ENCODE measurements around the gene CFAP97. TPM values are rescaled to one million over a fixed set of nuclear protein-coding genes. Genes with fewer than 3 reads are reported as not detected.

The CFAP97 gene
- total RNA-seq, 1 donor, result 74.3 TPM

- no peak for DNase-seq (ENCODE audit: low read depth)
- peak; percentile 41 for TF ChIP-seq CTCF (IDR thresholded peaks at IDR 0.05; ENCODE audit: insufficient read depth, low read length)
- H3K4me3 ChIP-seq (ENCODE audit: low read depth, low read length), result no peak overlapping the region
Observed at GRCh38 chr4:185224597-185224996, 20.8 kb upstream of the CFAP97 start.

- DNase-seq (ENCODE audit: low read depth), result peak; percentile 79
- TF ChIP-seq CTCF (IDR thresholded peaks at IDR 0.05; ENCODE audit: insufficient read depth, low read length), result no peak
- no peak overlapping the region for H3K4me3 ChIP-seq (ENCODE audit: low read depth, low read length)
Observed at GRCh38 chr4:185222598-185222997, 18.8 kb upstream of the CFAP97 start.

- H3K4me3 ChIP-seq (ENCODE audit: low read depth, low read length), result no peak overlapping the region
- no peak for TF ChIP-seq CTCF (IDR thresholded peaks at IDR 0.05; ENCODE audit: insufficient read depth, low read length)
- DNase-seq (ENCODE audit: low read depth), result no peak
Observed at GRCh38 chr4:185221912-185222311, 18.1 kb upstream of the CFAP97 start.

- no peak for TF ChIP-seq CTCF (IDR thresholded peaks at IDR 0.05; ENCODE audit: insufficient read depth, low read length)
- H3K4me3 ChIP-seq (ENCODE audit: low read depth, low read length), result no peak overlapping the region
- DNase-seq (ENCODE audit: low read depth), result no peak
Observed at GRCh38 chr4:185221491-185221890, 17.7 kb upstream of the CFAP97 start.

- DNase-seq (ENCODE audit: low read depth), result peak; percentile 78
- no peak overlapping the region for H3K4me3 ChIP-seq (ENCODE audit: low read depth, low read length)
- no peak for TF ChIP-seq CTCF (IDR thresholded peaks at IDR 0.05; ENCODE audit: insufficient read depth, low read length)
Observed at GRCh38 chr4:185219551-185220344, 15.9 kb upstream of the CFAP97 start.

- DNase-seq (ENCODE audit: low read depth), result no peak
- TF ChIP-seq CTCF (IDR thresholded peaks at IDR 0.05; ENCODE audit: insufficient read depth, low read length), result no peak
- no peak overlapping the region for H3K4me3 ChIP-seq (ENCODE audit: low read depth, low read length)
Observed at GRCh38 chr4:185218312-185218711, 14.5 kb upstream of the CFAP97 start.

Measured in fibroblast of the aortic adventitia (primary cell).